Measurements from ENCODE around the gene GLP1R. TPM values are rescaled to one million over a fixed set of nuclear protein-coding genes. Genes with fewer than 3 reads are reported as not detected.

Gene GLP1R
- total RNA-seq, 1 experiment from 2014 or later, result 0.85 TPM

DNA sequence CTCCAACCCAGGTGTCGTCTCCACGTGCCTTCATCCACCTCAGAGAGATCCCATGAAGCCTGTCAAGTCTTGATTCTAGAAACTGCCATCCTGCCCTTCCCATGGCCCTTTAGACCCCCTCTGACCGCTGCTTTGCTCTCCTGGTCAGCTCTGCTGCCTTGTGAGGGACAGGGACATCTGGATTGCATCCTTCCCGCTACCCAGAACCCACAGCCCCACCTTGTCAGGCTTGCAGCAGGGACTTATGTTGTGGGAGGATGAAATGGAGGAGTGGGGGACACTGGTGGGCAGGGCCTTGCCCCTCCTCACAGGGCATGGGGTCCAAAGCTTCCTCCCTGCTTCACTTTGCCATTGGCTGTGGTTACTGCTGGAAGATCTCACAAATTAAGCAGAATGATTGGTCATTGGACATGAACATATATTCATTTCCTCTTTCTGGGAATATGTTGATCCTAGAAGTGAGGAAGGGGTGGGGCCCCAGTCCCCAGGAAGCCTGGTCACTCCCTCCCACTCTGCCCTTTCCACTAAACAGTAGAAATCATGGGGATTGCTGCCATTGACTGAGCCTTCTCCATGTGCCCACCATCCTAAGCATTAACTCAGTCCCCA, 4.5 kb downstream of the GLP1R start:
- Histone ChIP-seq H3K79me2 (ENCODE audit: insufficient read depth, low read length) (no peaks in the 10 kb centered on the region), H2AFZ (ENCODE audit: low read length) (no peak overlapping the region), H2BK20ac (ENCODE audit: low read depth, low read length, poor library complexity, severe bottlenecking) (no peak overlapping the region), H2BK120ac (ENCODE audit: low read depth, low read length, poor library complexity, severe bottlenecking) (no peak overlapping the region), H2BK12ac (ENCODE audit: insufficient read length, low read depth, low read length) (no peak overlapping the region), H3K27ac (ENCODE audit: insufficient read length, low read depth, low read length) (no peak overlapping the region), H4K5ac (ENCODE audit: insufficient read length, low read depth, low read length) (no peak overlapping the region), H2AK5ac (ENCODE audit: insufficient read length, low read length) (no peak overlapping the region), H4K8ac (replicated peaks; ENCODE audit: insufficient read length, low read depth, low read length) (no peak overlapping the region), H2BK15ac (ENCODE audit: low read depth, low read length) (no peak overlapping the region), H3K79me1 (ENCODE audit: insufficient read depth, low read depth, low read length, poor library complexity, severe bottlenecking) (no peaks in the 10 kb centered on the region), H3K4ac (ENCODE audit: low read depth, low read length) (no peak overlapping the region), H3K23me2 (ENCODE audit: insufficient read length, low read depth, low read length, poor library complexity, severe bottlenecking) (peaks cover 11% of the 10 kb centered on the region), H3K9me3 (ENCODE audit: control insufficient read depth, low read depth, low read length) (no peaks in the 10 kb centered on the region), H3K4me2 (ENCODE audit: insufficient read depth, insufficient read length, low read length) (no peak overlapping the region), H2BK5ac (ENCODE audit: insufficient read length, low read length) (no peak overlapping the region), H3K4me1 (ENCODE audit: insufficient read depth, low read length) (peaks cover 3% of the 10 kb centered on the region; the same call in 1 of the 2 replicates), H3K56ac (ENCODE audit: insufficient read length, low read depth, low read length) (no peak overlapping the region), H3K18ac (ENCODE audit: insufficient read length, low read depth, low read length) (no peak overlapping the region), H3K27me3 (ENCODE audit: insufficient read depth, low read length) (peaks cover 9% of the 10 kb centered on the region; the same call in 1 of the 2 replicates), H3K14ac (ENCODE audit: insufficient read depth, low read length) (no peak overlapping the region), H4K20me1 (ENCODE audit: control insufficient read depth, insufficient read depth, insufficient read length) (peaks cover 3% of the 10 kb centered on the region), H3K23ac (ENCODE audit: insufficient read length, low read depth, low read length) (no peak overlapping the region), H3T11ph (ENCODE audit: low read length) (no peak overlapping the region), H4K91ac (ENCODE audit: insufficient read length, low read depth, low read length) (no peak overlapping the region), H3K9ac (ENCODE audit: extremely low read depth, insufficient read length, low read length) (no peak overlapping the region)
- H3K4me1 Mint-ChIP-seq, result peaks cover 21 to 32% of the 10 kb centered on the region in 2 experiments
- H3K9me3 Mint-ChIP-seq, result no peaks in the 10 kb centered on the region
- no peak overlapping the region for H3K4me3 Mint-ChIP-seq
- peaks cover 47% of the 10 kb centered on the region for H3K27me3 Mint-ChIP-seq (ENCODE audit: low read depth)
- WGBS (ENCODE audit: extremely low coverage, insufficient read length, low lambda C conversion rate), result no CpG with 5 or more reads among the region's 4 CpGs
- peak overlapping the region in 1 of 3 experiments; percentile 51; a peak in 2 of 7 replicates for H3K27ac Mint-ChIP-seq
- DNase-seq, result no peak
- peaks cover 0 to 3% (median 0%) of the 10 kb centered on the region in 3 experiments; a peak in 1 of 7 replicates for H3K36me3 Mint-ChIP-seq (ENCODE audit: insufficient read depth in 1 of 3, low read depth in 3 of 3)
- no peak for TF ChIP-seq CTCF (conservative IDR thresholded peaks at IDR 0.05)
